AG09309 (cell line): Measurements from ENCODE around the gene BRINP3.

Source experiments
- DNase-seq: peaks from one replicate; pipeline ENCODE4 v3.0.0-alpha.2; 2010; ENCODE audit warnings: low read depth
- H3K4me3 ChIP-seq: 2 replicates; pipeline ENCODE4 v1.5.1; 2011; ENCODE audit warnings: mild to moderate bottlenecking, low read depth, low read length, moderate library complexity; ENCODE audit not compliant: control insufficient read depth
- TF ChIP-seq, protein P1 (sequence below): IDR thresholded peaks from 2 replicates; pipeline ENCODE4 v1.5.1; 2011; ENCODE audit warnings: mild to moderate bottlenecking, low read depth, low read length, inconsistent platforms; ENCODE audit not compliant: insufficient read depth, control insufficient read depth; ENCODE audit errors: missing control alignments

BRINP3 gene

DNA sequence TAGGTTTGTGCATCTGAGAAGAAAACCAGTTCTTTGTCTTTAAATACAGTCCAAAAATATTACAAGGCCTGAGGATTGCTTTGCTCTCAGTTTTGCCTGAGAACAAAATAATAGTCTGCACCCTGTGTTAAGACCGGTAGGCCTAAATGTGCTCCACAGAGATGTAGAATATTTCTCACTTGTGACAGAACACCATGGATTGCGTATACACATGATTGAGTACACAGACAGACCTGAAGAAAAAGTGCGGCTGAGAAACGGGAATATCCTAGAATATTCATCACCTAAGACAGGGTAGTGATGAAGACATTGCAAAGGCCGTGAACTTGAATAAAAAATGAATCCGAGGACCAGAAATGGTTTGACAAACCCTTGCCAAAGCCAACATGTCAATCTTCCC, 155.4 kb downstream of the BRINP3 start:
- DNase-seq: no peak
- TF ChIP-seq, protein P1, sequence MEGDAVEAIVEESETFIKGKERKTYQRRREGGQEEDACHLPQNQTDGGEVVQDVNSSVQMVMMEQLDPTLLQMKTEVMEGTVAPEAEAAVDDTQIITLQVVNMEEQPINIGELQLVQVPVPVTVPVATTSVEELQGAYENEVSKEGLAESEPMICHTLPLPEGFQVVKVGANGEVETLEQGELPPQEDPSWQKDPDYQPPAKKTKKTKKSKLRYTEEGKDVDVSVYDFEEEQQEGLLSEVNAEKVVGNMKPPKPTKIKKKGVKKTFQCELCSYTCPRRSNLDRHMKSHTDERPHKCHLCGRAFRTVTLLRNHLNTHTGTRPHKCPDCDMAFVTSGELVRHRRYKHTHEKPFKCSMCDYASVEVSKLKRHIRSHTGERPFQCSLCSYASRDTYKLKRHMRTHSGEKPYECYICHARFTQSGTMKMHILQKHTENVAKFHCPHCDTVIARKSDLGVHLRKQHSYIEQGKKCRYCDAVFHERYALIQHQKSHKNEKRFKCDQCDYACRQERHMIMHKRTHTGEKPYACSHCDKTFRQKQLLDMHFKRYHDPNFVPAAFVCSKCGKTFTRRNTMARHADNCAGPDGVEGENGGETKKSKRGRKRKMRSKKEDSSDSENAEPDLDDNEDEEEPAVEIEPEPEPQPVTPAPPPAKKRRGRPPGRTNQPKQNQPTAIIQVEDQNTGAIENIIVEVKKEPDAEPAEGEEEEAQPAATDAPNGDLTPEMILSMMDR: no peak
- H3K4me3 ChIP-seq: no peak overlapping the region

DNA sequence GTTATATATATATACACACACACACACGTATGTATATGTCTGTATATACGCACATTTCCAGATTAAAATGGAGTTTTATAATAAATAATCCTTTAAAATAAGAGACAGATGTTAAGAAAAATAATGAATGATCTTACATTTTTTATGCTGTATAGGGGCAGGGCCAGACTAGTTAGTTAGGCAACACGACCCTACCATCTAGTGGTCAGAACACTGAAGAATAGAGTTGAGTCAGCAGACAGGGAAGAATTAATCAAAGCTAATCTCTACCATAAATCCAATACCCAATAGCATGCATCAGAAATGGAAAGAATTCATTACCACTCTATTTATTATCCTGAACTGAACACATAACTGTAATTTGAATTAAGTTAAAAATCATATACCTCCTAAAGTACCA, 156.7 kb downstream of the BRINP3 start:
- TF ChIP-seq, protein P1: no peak
- no peak for DNase-seq
- no peak overlapping the region for H3K4me3 ChIP-seq

DNA sequence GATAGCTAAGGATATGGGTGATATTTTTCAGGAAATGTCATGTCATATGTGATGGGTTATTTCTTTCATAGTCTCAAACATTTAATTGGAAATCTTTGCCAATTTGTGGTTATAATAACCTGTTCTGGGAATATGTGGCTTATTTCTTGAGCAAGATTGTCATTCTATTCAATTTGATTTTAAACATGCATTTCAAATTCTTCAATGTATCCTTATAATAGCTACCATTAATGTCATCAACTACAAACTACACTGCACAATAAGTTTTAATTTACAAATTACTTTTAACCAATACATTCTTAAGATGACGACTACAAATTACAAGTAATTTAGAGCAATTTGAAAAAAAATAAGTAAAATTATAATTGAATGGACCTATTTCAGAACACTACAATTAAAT, 164.9 kb downstream of the BRINP3 start:
- TF ChIP-seq, protein P1: no peak
- DNase-seq: no peak
- H3K4me3 ChIP-seq: no peak overlapping the region

DNA sequence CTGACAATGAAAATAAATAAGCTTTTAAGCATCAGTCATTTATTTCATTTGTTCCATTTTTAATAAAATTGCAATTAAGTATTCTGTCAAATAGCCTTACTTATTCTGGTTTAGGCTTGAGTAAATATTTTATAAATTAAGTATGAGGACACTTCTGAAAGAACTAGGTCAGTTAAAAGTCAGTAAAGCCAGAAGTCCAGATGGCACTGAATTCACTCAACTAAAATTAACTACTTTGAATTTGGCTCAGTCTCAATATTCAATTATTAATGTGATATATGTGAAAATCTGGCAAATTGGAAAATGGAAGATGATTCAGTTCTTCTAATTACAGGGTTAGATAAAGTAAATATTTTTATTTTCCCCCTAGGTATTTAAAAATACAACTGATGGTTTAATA, 174.2 kb downstream of the BRINP3 start:
- DNase-seq: no peak
- TF ChIP-seq, protein P1: no peak
- no peak overlapping the region for H3K4me3 ChIP-seq

DNA sequence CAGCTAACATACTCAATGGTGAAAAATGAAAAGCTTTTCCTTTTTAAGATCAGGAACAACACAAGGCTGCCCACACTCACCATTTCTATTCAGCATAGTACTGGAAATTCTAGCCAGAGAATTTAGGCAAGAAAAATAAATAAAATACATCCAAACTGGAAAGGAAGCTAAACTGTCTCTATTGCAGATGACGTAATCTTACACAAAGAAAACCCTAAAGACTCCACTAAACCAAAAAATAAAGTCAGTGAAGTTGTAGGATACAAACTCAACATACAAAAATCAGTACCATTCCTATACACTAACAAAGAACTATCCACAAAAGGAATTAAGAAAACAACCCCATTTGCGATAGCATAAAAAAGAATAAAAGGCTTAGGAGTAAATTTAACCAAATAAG, 181.2 kb downstream of the BRINP3 start:
- DNase-seq: no peak
- TF ChIP-seq, protein P1: no peak
- H3K4me3 ChIP-seq: no peak overlapping the region

DNA sequence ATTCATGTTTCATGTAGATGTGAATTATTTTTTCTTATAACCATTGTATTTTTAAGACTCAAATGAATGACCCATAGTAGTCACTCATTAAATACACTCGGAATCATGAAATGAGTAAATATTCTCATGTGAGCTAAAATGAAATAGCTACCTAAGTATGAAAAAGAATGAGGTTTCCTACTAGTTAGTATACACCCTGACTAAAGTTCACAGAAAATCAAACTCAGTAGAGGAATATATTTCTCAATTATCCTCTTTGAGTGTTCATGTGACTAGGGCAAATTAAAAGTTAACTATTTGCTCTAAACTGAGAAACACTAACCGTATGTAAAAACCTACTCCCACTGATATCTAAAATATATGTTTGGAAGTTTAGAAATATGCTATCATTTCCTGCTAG, 187.8 kb downstream of the BRINP3 start:
- TF ChIP-seq, protein P1: no peak
- no peak overlapping the region for H3K4me3 ChIP-seq
- DNase-seq: no peak

DNA sequence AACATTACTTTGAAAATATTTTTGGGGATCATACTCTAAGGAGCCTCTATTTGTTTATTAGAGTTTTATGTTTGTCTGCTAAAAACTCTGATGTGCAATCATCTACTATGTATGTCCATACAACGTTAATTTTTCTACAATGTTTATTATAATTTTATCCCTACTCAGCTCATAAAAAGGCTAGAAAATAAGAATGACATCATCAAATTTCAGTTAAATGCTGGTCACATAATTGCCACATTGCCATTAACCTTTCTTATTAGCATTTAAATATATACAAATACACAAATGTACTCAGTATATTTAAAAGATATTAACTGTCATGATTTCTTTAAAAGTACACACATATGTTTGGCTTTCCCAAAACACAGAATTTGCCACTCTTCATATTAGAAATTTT, 191.6 kb downstream of the BRINP3 start:
- H3K4me3 ChIP-seq: no peak overlapping the region
- TF ChIP-seq, protein P1: no peak
- no peak for DNase-seq
